Fibroblast of skin of left biceps (primary cell): Measurements from ENCODE around the gene SYNCRIP.
"Not testable (repeated sequence)": the region's sequence is repeated elsewhere in the genome, so short reads cannot be mapped to it uniquely, and the experiment has no call there.

ENCODE experiments used
- DNase-seq, 2 experiments: peaks; one replicate each; pipeline ENCODE4 v3.0.0-alpha.2; 2013; ENCODE audit warnings: low read depth in 2 of 2

The SYNCRIP gene

GRCh38 chr6:85670573-85670972, 27.9 kb upstream of the SYNCRIP start:
- DNase-seq = no peak

DNA sequence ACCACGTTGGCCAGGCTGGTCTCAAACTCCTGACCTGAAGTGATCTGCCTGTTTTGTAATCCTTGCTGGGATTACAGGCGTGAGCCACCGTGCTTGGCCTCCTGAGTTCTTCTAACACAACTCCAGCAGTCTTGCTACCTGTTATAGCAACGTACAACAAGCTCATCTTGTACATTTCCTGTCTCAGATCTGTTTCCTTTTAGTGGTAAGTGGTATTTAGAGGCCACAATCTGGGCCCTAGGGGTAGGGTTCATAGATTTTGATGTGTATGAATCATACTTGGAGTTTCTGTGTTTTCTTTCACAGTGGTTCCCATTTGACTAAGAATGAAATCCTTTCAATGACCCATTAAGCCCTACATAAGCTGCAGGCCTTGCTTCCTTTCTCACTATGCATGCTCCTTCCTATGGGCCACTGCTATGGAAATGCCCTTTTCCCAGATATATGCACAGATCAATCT, 27.1 kb upstream of the SYNCRIP start:
- no peak for DNase-seq

DNA sequence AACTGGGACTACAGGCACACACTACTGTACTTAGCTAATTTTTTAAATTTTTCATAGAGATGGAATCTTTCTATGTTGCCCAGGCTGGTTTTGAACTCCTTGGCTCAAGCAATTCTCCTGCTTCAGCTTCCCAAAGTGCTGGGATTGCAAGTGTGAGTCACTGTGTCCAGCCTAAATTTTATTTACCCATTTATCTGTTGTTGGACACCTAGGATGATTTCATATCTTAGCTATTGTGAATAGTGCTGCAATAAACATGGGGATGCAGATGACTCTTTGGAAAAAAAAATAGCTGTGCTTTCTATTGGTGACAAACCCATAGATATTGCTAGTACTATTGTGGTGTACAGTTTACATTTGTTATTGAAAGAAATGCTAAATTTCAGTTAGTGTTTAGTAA, 19.6 kb upstream of the SYNCRIP start:
- DNase-seq = no peak

- peak; percentile 78 to 82 for DNase-seq
These were observed 17.5 kb upstream of the SYNCRIP start for GRCh38 chr6:85660181-85660611.

GRCh38 chr6:85650606-85651005, 7.9 kb upstream of the SYNCRIP start:
- no peak for DNase-seq

DNA sequence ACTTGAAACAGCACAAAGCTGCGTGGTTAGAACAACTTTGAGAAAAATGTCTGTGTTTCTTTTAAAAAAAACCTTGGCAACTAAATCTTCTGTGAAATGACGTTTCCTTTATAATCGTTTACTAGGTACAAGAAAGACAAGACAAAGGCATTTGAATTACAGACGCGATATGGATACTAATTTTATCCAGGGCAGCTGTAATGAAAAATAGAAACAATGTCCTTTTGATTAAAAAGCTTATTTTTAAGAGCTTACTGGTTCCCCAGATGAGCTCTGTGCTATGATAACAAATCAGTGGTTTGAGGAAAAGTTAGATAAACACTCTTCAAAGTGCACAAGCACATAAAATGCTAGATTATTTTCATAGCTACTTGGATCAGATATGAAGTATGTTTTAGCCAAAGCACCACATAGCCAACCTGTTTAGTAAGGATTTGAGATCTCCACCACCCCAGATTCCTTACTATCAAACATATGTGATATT, 1.6 kb upstream of the SYNCRIP start:
- no peak for DNase-seq

- DNase-seq = peak; percentile 92
These were observed 1.0 kb upstream of the SYNCRIP start for GRCh38 chr6:85643537-85644278.

DNA sequence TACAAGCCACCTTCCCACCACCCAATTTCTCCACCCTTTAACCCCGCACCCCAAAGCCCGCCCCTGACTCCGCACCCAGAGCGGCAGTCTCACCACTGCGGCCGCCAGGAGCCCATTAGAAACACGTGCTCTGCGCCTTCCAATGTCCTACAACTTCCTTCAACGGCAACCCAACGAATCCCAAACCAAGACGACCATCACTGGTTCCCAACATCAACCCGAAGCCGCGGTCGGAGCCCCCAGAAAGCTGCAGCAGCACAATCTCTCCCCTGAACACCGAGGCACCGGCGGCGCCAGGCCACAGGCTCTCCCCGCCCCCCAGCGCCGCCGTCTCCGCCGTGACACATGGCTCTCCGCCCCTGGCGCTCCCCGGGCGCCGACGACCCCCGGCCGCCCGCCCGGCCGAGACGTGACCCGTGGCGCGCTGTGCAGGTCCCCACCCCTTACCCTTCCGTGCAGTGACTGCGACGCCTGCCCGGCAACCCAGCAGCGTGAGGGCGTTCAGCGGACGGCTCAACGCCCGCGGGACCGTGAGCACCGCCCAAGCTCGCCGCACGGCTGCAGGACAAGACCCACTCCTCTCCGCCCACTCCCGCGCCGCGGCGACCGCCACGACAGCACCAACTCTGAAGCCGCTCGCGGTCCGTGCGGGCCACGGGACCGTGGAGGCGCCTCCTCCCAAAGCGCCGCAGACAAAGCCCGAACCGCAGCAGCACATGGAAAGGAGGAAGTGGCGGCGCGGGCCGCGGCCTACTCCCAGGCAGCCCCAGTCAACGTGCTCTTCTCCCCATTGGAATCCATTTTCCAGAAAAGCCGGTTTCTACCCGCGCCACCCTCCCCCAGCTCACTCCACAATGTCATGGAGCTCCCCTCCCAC, 551 bp downstream of the SYNCRIP start:
- no peak for DNase-seq

- DNase-seq = no peak
These were observed 1.2 kb downstream of the SYNCRIP start for GRCh38 chr6:85641522-85641896.

DNA sequence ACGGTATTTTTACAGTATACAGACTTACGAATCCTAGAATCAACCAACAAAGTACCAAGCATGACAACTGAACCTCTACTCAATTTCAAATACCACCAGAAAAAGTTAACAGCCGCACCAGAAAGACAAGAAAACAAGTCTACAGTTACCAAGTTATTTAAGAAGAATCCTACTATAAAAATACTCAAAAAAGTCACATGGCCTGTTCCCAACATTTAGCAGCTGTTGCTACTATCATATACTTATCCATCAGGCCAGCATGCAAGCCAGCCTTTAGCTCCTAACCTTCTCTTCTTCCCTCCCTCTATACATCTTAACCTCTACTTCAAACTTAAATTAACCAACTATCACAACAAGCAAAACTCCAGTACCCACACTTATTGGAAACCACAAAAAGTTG, 1.9 kb downstream of the SYNCRIP start:
- DNase-seq = no peak

GRCh38 chr6:85637579-85637978, 5.1 kb downstream of the SYNCRIP start:
- DNase-seq = no peak

DNA sequence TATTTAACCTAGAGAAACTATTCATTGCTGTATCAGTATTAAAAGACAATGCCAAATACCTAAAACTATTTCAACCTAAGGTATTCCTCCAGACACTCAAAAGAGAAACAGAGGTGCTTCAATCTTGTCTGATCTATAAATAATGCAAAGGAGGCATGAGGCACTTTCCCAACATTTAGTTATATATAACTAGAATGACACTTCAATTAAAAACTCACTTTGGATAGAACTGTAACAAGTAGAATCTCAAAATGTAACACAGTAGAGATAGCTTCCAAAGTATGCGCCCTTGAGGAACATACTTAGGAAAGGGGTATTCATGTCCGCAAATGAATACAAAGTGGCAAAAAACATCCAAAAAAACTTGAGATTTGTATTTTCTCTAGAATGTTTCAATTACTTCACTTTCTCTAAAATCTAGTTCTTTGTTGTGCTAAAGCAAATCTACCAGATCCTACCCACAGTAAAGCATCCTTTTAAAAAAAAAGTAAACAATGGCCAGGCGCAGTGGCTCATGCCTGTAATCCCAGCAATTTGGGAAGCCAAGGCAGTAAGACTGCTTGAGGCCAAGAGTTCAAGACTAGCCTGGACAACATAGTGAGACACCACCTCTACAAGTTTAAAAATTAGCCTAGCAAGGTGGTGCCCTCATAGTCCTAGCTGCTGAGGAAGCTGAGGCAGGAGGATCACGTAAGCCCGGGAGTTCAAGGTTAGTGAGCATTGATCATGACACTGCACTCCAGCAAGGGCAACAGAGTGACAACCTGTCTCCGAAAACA, 10.3 kb downstream of the SYNCRIP start:
- no peak for DNase-seq

GRCh38 chr6:85631117-85631516, 11.6 kb downstream of the SYNCRIP start:
- not testable (repeated sequence) for DNase-seq

GRCh38 chr6:85628353-85628752, 14.3 kb downstream of the SYNCRIP start:
- no peak for DNase-seq

GRCh38 chr6:85620308-85620707, 22.4 kb downstream of the SYNCRIP start:
- peak in 1 of 2 experiments; percentile 17 for DNase-seq

GRCh38 chr6:85614780-85615179, 27.9 kb downstream of the SYNCRIP start:
- DNase-seq = no peak

GRCh38 chr6:85612690-85613474, 29.8 kb downstream of the SYNCRIP start:
- no peak for DNase-seq

- DNase-seq = no peak
These were observed 32.3 kb downstream of the SYNCRIP start for GRCh38 chr6:85610182-85610895.

- DNase-seq = no peak
These were observed 40.6 kb downstream of the SYNCRIP start for GRCh38 chr6:85602100-85602499.

DNA sequence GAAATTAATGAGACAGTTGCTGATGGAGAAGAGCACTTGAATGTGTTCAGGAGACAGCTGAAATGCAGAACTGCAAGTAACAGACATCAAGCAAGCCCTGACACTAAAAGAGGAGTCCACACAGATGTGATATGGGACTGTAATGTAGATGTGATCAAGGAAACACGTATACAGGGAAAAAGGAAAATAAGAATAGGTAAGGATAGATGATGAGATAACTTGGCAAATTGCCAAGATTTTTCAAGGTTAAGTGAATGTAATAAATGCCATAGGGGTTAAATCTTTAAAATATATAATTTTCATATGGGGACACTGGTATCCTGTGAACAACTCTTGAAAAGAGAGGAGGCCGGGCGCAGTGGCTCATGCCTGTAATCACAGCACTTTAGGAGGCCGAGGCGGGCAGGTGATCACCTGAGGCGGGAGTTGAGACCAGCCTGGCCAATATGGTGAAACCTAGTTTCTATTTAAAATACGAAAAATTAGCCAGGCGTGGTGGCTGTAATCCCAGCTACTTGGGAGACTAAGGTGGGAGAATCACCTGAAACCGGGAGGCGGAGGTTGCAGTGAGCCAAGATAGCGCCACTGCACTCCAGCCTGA, 41.9 kb downstream of the SYNCRIP start:
- no peak for DNase-seq
